NT2/D1 (cell line): ENCODE results near the gene EXOSC10.

Experiments used
- SUZ12 ChIP-seq: IDR thresholded peaks from 2 replicates; pipeline ENCODE4 v1.6.1; 2011; ENCODE audit not compliant: insufficient read length, insufficient read depth; ENCODE audit errors: extremely low read depth
- YY1 ChIP-seq: IDR thresholded peaks from 2 replicates; pipeline ENCODE4 v1.6.1; 2011; ENCODE audit not compliant: insufficient read length, insufficient read depth

GRCh38 chr1:11019971-11020370 is 79.7 kb downstream of the EXOSC10 start:
- no peak for TF ChIP-seq SUZ12
- no peak for TF ChIP-seq YY1
